NCI-H146 treated with DMSO at 0.1 percent for 48 hours (cell line): Measurements from ENCODE around the gene TOMM40.
"Not testable (repeated sequence)": the region's sequence is repeated elsewhere in the genome, so short reads cannot be mapped to it uniquely, and the experiment has no call there.

Source experiments
- DNase-seq: peaks from one replicate; lab custom pipeline; 2025; ENCODE audit not compliant: unreplicated experiment; lab: John Stamatoyannopoulos, UW

Gene TOMM40

DNA sequence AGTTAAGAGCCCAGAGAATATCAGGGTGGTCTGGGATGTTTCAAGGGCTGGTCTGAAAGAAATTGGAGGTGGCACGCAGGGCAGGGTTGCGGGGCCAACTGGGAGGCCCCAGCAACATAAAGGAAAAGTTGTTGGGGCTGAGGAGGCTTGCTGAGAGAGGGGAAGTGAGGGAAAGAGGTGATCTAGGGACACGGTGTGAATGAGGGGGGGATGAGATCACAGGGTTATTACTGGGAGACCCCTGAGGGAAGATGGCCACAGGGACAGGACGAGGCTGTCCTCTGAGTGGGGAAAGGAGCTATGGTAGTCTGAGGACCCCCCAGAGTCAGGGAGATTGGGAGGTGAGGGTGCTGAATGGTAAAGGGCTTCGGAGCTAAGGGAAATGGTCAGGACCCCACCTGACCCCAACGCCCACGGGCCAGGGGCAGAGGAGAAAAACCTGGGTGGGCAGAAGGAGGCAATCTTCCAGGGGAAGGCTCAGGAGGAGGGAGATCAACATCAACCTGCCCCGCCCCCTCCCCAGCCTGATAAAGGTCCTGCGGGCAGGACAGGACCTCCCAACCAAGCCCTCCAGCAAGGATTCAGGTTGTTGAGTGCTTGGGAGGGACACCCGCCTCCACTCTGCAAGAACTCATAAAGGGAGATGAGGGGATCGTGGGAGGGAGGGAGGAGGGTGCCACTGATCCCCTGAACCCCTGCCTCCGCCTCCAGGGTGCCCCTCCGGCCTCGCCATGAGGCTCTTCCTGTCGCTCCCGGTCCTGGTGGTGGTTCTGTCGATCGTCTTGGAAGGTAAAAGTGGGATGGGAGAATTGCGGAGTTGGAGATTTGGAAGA is 35.4 kb downstream of the TOMM40 start:
- not testable (repeated sequence) for DNase-seq

DNA sequence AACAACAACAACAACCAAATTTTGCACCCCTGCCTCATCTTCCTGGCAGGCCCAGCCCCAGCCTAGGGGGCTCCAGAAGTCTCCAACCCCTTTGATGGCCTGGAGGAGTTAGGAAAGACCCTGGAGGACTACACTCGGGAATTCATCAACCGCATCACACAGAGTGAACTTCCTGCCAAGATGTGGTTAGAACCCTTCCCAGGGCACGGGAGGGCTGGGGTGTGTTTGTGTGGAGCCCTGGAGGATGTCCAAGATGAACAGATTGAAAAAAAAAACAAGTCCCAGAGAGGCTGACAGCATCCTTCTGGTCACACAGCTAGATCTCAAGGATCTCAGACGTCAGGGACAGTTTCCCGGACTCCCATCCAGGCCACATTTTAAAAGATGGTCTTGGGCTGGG is 36.7 kb downstream of the TOMM40 start:
- no peak for DNase-seq

DNA sequence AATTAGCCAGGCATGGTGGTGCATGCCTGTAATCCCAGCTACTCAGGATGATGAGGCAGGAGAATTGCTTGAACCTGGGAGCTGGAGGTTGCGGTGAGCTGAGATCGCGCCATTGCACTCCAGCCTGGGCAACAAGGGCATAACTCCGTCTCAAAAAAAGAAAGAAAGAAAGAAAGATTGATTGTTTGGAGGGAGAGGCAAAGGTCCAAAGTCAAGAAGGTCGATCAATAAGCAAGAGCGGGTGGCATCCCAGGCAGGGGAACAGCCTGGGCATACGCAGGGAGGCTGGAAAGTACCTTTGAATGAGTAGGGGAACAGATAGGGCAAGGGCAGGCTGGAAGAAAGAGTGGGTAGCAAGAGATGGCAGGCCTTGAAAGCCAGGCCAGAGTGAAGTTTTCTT is 39.0 kb downstream of the TOMM40 start:
- DNase-seq: no peak

DNA sequence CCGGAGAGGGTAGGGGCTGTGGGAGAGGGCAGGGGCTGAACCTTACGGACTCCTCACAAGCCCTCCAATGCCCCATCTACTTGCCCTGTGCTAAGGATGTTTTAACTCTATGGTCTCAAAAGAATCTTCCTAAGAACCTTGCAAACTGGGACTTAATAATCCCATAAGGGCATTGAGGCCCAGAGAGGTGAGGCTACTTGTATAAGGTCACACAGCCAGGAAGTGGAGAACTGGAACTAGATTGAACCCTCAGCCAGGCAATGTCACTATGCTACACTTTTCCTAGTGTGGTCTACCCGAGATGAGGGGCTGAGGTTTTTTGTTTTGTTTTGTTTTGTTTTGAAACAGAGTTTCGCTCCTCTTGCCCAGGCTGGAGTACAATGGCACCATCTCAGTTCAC is 40.5 kb downstream of the TOMM40 start:
- DNase-seq: no peak

DNA sequence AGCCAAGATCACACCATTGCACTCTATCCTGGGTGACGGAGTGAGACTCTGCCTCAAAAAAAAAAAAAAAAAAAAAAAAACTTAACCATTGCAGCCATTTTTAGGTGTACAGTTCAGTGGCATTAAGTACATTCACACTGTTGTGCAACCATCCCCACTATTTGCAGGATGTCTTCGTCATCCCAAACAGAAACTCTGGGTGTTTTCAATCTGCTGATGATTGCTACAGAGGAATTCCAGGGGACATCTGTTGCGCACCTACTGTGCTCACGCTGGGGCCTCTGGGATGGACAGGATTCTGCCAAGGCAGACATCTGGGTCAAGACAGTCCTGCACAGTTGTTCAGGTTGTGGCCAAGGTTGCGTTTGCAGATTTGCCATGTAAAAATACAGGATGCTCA is 48.6 kb downstream of the TOMM40 start:
- DNase-seq: no peak

DNA sequence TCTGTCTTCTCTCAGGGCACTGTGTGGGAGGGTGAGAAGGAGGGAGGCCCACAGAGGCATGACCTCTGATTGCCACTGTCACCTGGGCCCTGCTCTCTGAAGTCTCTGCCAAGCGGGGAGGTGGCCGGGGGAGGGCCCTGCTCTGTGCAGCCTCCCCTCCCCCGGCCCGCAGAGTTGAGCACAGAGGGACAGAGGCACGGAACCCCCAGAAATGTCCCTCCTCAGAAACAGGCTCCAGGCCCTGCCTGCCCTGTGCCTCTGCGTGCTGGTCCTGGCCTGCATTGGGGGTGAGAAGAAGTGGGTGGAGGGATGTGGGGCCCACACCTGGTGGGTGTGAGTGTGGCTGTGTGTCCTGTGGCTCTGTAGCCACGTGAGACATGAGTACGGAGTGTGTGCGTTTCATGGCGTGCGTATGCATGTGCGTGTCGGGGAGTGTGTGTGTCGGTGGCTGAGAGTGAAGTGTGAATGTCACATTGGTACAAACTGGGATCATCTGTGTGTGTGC is 51.1 kb downstream of the TOMM40 start, which contains the start of gene APOC4:
Gene APOC4 (plus strand): TSS at position 171 of the 505 bp plus-strand sequence. CDS start 41 bp downstream, at position 212.
- DNase-seq: no peak

DNA sequence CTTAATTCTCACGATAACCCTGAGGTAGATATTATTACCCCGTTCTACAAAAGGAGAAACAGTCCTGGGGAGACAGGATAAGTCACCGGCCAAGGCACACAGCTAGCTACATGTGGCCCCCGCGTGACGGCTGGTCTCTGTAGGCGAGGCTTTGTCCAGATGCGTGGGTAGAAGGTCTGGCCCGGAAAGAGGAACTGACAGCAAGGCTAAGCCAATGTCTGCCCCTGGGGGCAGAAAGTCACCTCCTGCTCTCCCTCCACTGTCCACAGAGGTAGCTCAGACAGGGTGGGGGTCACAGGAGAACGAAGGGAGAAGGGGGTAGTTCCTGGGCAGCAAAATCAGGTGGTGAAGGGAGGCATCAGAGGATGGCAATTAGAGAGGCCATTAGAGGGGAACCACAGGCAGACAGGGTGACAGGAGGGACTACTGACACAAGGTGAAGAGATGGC is 52.8 kb downstream of the TOMM40 start:
- DNase-seq: no peak

DNA sequence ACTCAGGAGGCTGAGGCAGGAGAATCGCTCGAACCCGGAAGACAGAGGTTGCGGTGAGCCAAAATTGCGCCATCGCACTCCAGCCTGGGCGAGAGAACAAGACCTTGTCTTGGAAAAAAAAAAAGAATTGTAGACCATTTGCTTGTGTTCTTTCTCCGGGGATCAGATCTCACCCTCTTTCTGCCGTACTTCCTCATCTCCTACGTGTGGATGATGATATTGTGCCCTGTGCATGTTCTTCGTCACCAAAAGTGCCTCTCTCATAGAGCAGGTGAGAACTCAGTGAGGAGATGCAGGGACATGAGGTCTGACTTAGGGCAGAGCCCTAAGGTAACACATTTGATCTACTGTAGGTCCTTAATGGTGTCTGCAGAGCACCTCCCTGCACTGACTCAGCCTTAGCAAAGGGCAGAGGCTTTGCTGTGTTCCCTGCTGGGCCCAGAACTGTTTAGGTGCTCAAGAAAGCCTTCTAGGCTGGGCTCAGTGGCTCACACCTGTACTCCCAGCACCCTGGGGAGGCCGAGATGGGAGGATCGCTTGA is 56.1 kb downstream of the TOMM40 start:
- no peak for DNase-seq

DNA sequence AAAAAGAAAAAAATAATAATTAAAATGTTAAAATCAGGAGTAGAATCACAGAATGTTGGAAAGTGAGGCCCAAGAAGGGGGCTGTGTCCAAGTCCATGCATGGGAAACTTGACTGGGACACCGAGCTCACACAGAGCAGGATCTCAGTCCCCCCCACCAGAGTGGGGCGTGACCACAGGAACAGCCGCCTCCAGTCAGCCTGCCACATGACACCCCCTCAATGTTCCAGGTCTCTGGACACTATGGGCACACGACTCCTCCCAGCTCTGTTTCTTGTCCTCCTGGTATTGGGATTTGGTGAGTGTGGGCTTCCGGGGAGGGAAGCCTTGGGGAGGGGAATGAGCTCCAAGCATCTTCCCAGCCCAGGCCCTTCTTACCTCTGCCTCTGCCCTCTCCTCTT is 57.2 kb downstream of the TOMM40 start:
- DNase-seq: no peak

DNA sequence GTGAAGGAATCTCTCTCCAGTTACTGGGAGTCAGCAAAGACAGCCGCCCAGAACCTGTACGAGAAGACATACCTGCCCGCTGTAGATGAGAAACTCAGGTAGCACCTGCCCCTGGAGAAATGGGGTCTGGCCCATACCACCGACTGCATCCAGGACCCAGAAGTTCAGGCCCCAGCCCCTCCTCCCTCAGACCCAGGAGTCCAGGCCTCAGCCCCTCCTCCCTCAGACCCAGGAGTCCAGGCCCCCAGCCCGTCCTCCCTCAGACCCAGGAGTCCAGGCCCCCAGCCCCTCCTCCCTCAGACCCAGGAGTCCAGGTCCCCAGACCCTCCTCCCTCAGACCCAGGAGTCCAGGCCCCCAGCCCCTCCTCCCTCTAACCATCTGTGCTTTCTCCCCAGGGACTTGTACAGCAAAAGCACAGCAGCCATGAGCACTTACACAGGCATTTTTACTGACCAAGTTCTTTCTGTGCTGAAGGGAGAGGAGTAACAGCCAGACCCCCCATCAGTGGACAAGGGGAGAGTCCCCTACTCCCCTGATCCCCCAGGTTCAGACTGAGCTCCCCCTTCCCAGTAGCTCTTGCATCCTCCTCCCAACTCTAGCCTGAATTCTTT is 57.8 kb downstream of the TOMM40 start:
- no peak for DNase-seq

DNA sequence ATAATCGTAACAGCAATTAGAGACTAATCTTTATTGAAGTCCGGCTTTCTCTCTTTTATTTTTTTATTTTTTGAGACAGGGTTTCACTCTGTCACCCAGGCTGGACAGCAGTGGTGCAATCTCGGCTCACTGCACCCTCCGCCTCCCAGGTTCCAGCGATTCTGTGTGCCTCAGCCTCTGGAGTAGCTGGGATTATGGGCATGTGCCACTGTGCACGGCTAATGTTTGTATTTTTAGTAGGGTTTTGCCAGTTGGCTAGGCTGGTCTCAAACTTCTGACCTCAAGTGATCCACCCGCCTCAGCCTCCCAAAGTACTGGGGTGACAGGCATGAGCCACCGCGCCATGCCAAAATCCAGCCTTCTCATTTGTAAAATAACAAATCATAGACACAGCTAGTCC is 58.5 kb downstream of the TOMM40 start:
- DNase-seq: no peak

DNA sequence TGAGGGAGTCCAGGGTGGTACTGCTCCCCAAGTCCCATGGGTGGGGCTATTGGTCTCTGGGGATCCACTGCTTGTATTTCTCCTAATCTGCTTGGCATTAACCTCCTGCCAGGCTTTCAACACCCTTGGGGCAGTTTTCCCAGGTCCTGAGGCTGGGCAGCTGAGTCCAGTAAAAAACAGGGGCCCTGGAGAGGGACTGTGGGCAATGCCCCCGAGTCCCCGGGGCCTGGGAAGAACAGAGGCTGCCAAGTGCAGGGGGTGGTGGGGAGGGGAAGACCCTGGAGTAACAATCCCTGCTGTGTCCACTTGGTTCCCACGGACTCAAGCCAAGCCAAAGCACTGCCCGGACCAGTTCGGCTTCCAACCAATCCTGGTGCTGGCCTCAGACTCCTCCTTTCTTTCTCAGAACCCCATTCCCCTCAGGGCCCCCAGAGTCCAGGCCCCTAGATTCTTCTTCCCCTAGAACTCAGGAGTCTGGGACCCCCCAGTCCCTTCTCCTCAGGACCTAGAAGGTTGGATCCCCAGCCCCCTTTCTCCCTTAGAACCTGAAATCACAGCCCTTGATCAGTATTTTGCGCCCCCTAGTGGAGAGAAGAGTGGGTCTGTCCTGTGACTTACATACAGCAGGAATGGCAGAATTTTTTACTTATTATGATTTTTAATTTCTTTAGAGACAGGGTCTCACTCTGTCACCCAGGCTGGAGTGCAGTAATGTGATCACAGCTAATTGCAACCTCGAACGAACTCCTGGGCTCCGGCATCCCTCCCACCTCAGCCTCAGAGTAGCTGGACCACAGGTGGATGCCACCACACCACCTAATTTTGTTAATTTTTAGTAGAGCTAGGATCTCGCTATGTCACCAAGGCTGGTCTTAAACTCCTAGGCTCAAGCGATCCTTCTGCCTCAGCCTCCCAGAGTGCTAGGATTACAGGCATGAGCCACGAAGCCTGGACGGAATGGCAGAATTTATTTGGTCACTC is 60.4 kb downstream of the TOMM40 start:
- DNase-seq: peak; percentile 63
